ENCODE results near the gene NAV2. TPM values are rescaled to one million over a fixed set of nuclear protein-coding genes. Genes with fewer than 3 reads are reported as not detected.
A peak's percentile ranks its signal among the peaks of the same experiment; 100 is the strongest.

The NAV2 gene
- total RNA-seq, 1 experiment from 2014 or later, result 46.3 TPM

- no peak overlapping the region for H3K18ac ChIP-seq (ENCODE audit: insufficient read length, low read depth, low read length)
- H3K79me2 ChIP-seq (ENCODE audit: insufficient read depth, low read length), result no peaks in the 10 kb centered on the region
- H3K79me1 ChIP-seq (ENCODE audit: insufficient read depth, low read depth, low read length, poor library complexity, severe bottlenecking), result no peaks in the 10 kb centered on the region
- H2AK5ac ChIP-seq (ENCODE audit: insufficient read length, low read length), result no peak overlapping the region
- H3K56ac ChIP-seq (ENCODE audit: insufficient read length, low read depth, low read length), result no peak overlapping the region
- no peak overlapping the region for H3K4ac ChIP-seq (ENCODE audit: low read depth, low read length)
- H3K27ac Mint-ChIP-seq, result peak overlapping the region in 1 of 3 experiments; percentile 81; a peak in 1 of 7 replicates
- no peak overlapping the region for H2BK120ac ChIP-seq (ENCODE audit: low read depth, low read length, poor library complexity, severe bottlenecking)
- no peak overlapping the region for H2BK20ac ChIP-seq (ENCODE audit: low read depth, low read length, poor library complexity, severe bottlenecking)
- H3K14ac ChIP-seq (ENCODE audit: insufficient read depth, low read length), result no peak overlapping the region
- no CpG with 5 or more reads among the region's 3 CpGs for WGBS (ENCODE audit: extremely low coverage, insufficient read length, low lambda C conversion rate)
- no peak overlapping the region for H3K4me2 ChIP-seq (ENCODE audit: insufficient read depth, insufficient read length, low read length)
- no peak overlapping the region for H4K91ac ChIP-seq (ENCODE audit: insufficient read length, low read depth, low read length)
- no peaks in the 10 kb centered on the region for H3K36me3 Mint-ChIP-seq (ENCODE audit: insufficient read depth in 1 of 3, low read depth in 3 of 3)
- no peak overlapping the region for H2BK5ac ChIP-seq (ENCODE audit: insufficient read length, low read length)
- TF ChIP-seq CTCF (conservative IDR thresholded peaks at IDR 0.05), result no peak
- H4K8ac ChIP-seq (replicated peaks; ENCODE audit: insufficient read length, low read depth, low read length), result no peak overlapping the region
- H3K4me3 Mint-ChIP-seq, result no peak overlapping the region
- no peak overlapping the region for H2AFZ ChIP-seq (ENCODE audit: low read length)
- H2BK12ac ChIP-seq (ENCODE audit: insufficient read length, low read depth, low read length), result peak overlapping the region; percentile 12
- H4K5ac ChIP-seq (ENCODE audit: insufficient read length, low read depth, low read length), result no peak overlapping the region
- no peaks in the 10 kb centered on the region for H3K23me2 ChIP-seq (ENCODE audit: insufficient read length, low read depth, low read length, poor library complexity, severe bottlenecking)
- H3K4me1 Mint-ChIP-seq, result peaks cover 57 to 61% of the 10 kb centered on the region in 2 experiments
- no peaks in the 10 kb centered on the region for H3K27me3 ChIP-seq (ENCODE audit: insufficient read depth, low read length)
- no peak overlapping the region for H3K27ac ChIP-seq (ENCODE audit: insufficient read length, low read depth, low read length)
- peaks cover 8% of the 10 kb centered on the region for H3K27me3 Mint-ChIP-seq (ENCODE audit: low read depth)
- H2BK15ac ChIP-seq (ENCODE audit: low read depth, low read length), result no peak overlapping the region
- peaks cover 12% of the 10 kb centered on the region; the same call in 1 of the 2 replicates for H3K4me1 ChIP-seq (ENCODE audit: insufficient read depth, low read length)
- H3K9ac ChIP-seq (ENCODE audit: extremely low read depth, insufficient read length, low read length), result no peak overlapping the region
- no peaks in the 10 kb centered on the region for H3K9me3 Mint-ChIP-seq
- H4K20me1 ChIP-seq (ENCODE audit: control insufficient read depth, insufficient read depth, insufficient read length), result no peaks in the 10 kb centered on the region
- H3T11ph ChIP-seq (ENCODE audit: low read length), result peak overlapping the region; percentile 60
- H3K9me3 ChIP-seq (ENCODE audit: control insufficient read depth, low read depth, low read length), result no peaks in the 10 kb centered on the region
- no peak overlapping the region for H3K23ac ChIP-seq (ENCODE audit: insufficient read length, low read depth, low read length)
- no peak for DNase-seq
Observed at GRCh38 chr11:19674836-19675235, 37.8 kb upstream of the NAV2 start.
